Neural cell (in vitro differentiated cells): ENCODE measurements around the gene UQCRC1. TPM values are rescaled to one million over a fixed set of nuclear protein-coding genes. Genes with fewer than 3 reads are reported as not detected.

ENCODE experiments used
- H2AFZ ChIP-seq: fragments of 200-600, 300-800 bp; sonication (generic), shearing (Covaris generic); 2 replicates; pipeline ENCODE4 v1.6.0; 2014; ENCODE audit warnings: low read depth, mild to moderate bottlenecking, antibody characterized with exemption, low read length, moderate library complexity
- H3F3A ChIP-seq: fragments of 200-600 bp; shearing (Covaris generic); 2 replicates; pipeline ENCODE4 v1.6.1; 2016; ENCODE audit warnings: mild to moderate bottlenecking, moderate library complexity, mixed read lengths, antibody characterized with exemption, low read length; ENCODE audit not compliant: insufficient read depth, poor library complexity, severe bottlenecking
- H3K27ac ChIP-seq: fragments of 200-600, 300-800 bp; sonication (generic), shearing (Covaris generic); 2 replicates; pipeline ENCODE4 v1.5.1; 2014; ENCODE audit warnings: mild to moderate bottlenecking, low read length, moderate library complexity
- H3K27me3 ChIP-seq: fragments of 300-800, 200-600 bp; sonication (generic), shearing (Covaris generic); 2 replicates; pipeline ENCODE4 v1.6.0; 2014; ENCODE audit warnings: mild to moderate bottlenecking, low read depth, low read length, moderate library complexity; ENCODE audit not compliant: insufficient read depth
- H3K36me3 ChIP-seq: fragments of 300-800, 200-600 bp; sonication (generic), shearing (Covaris generic); 2 replicates; pipeline ENCODE4 v1.5.1; 2014; ENCODE audit warnings: mild to moderate bottlenecking, antibody characterized with exemption, low read length, moderate library complexity; ENCODE audit not compliant: insufficient read depth
- H3K4me2 ChIP-seq: fragments of 300-800, 200-600 bp; sonication (generic), shearing (Covaris generic); 2 replicates; pipeline ENCODE4 v1.6.0; 2014; ENCODE audit warnings: mild to moderate bottlenecking, low read length
- H3K4me3 ChIP-seq: fragments of 300-800, 200-600 bp; sonication (generic), shearing (Covaris generic); 2 replicates; pipeline ENCODE4 v1.5.1; 2014; ENCODE audit warnings: mild to moderate bottlenecking, low read length, moderate library complexity
- H3K79me2 ChIP-seq: fragments of 200-600 bp; shearing (Covaris generic); replicated peaks from 2 replicates; pipeline ENCODE4 v1.6.0; 2014; ENCODE audit warnings: mild to moderate bottlenecking, low read length, moderate library complexity; ENCODE audit not compliant: insufficient read depth
- H3K9ac ChIP-seq: fragments of 300-800, 200-600 bp; sonication (generic), shearing (Covaris generic); 2 replicates; pipeline ENCODE4 v1.6.1; 2016; ENCODE audit warnings: mild to moderate bottlenecking, low read length, mixed read lengths
- H3K9me2 ChIP-seq: fragments of 200-600 bp; shearing (Covaris generic); 2 replicates; pipeline ENCODE4 v1.6.1; 2016; ENCODE audit warnings: mild to moderate bottlenecking, low read length, mixed read lengths; ENCODE audit not compliant: insufficient read depth
- H3K9me3 ChIP-seq: fragments of 200-600, 300-800 bp; sonication (generic), shearing (Covaris generic); 2 replicates; pipeline ENCODE4 v1.6.1; 2016; ENCODE audit warnings: mild to moderate bottlenecking, mixed run types, low read length, moderate library complexity, mixed read lengths
- H4K20me1 ChIP-seq: fragments of 200-600 bp; shearing (Covaris generic); 2 replicates; pipeline ENCODE4 v1.6.1; 2016; ENCODE audit warnings: mild to moderate bottlenecking, mixed run types; ENCODE audit not compliant: insufficient read depth
- CTCF ChIP-seq: fragments of 450-650 bp; IDR thresholded peaks from 2 replicates; pipeline ENCODE4 v1.5.1; 2014; ENCODE audit warnings: antibody characterized with exemption, mild to moderate bottlenecking, moderate library complexity; ENCODE audit not compliant: poor library complexity, severe bottlenecking
- EP300 ChIP-seq: fragments of 450-650 bp; conservative IDR thresholded peaks from 2 replicates; pipeline ENCODE4 v1.6.1; 2014; ENCODE audit warnings: antibody characterized with exemption, mild to moderate bottlenecking, moderate library complexity; ENCODE audit not compliant: poor library complexity, severe bottlenecking
- EZH2 ChIP-seq: fragments of 200-600, 300-800 bp; shearing (Covaris generic), sonication (generic); IDR thresholded peaks from 2 replicates; pipeline ENCODE4 v1.6.1; 2014; ENCODE audit warnings: antibody characterized with exemption, low read length, borderline replicate concordance, mild to moderate bottlenecking; ENCODE audit not compliant: insufficient read depth, poor library complexity, severe bottlenecking
- MXI1 ChIP-seq: fragments of 450-650 bp; conservative IDR thresholded peaks from 2 replicates; pipeline ENCODE4 v1.6.1; 2014; ENCODE audit warnings: antibody characterized with exemption, mild to moderate bottlenecking; ENCODE audit not compliant: poor library complexity, severe bottlenecking
- POLR2AphosphoS5 ChIP-seq: IDR thresholded peaks from 2 replicates; pipeline ENCODE4 v1.6.1; 2012
- RAD21 ChIP-seq: fragments of 450-650 bp; conservative IDR thresholded peaks from 2 replicates; pipeline ENCODE4 v1.6.1; 2014; ENCODE audit warnings: antibody characterized with exemption, mild to moderate bottlenecking, moderate library complexity
- REST ChIP-seq: IDR thresholded peaks from 2 replicates; pipeline ENCODE4 v1.6.1; 2012; ENCODE audit warnings: borderline replicate concordance
- SMC3 ChIP-seq: fragments of 450-650 bp; conservative IDR thresholded peaks from 2 replicates; pipeline ENCODE4 v1.6.1; 2014; ENCODE audit warnings: antibody characterized with exemption, mild to moderate bottlenecking, moderate library complexity; ENCODE audit not compliant: poor library complexity
- TAF1 ChIP-seq: IDR thresholded peaks from 2 replicates; pipeline ENCODE4 v1.6.1; 2012; ENCODE audit warnings: low read depth
- polyA plus RNA-seq: library from polyadenylated mRNA; depleted of rRNA; stranded (reverse); fragments of >200 nt; gene quantifications from 2 replicates; pipeline ENCODE4 v1.2.3, GENCODE V29; 2014

The UQCRC1 gene
- polyA plus RNA-seq, 1 donor from 2014 or later, result 333 TPM

GRCh38 chr3:48595075-48595525, 14.3 kb downstream of the UQCRC1 start, which contains the start of gene COL7A1:
Gene COL7A1, minus strand, starts transcription at chr3:48595329. Its CDS starts 170 bp downstream, at chr3:48595159.
- Histone ChIP-seq H3K27me3 (no peaks in the 10 kb centered on the region), H3K4me2 (no peak within 1 kb of the TSS), H3K9ac (no peak within 1 kb of the TSS), H3K27ac (no peak within 1 kb of the TSS), H3K79me2 (no peaks in the 10 kb centered on the region), H2AFZ (no peak within 1 kb of the TSS), H3K4me3 (no peak within 1 kb of the TSS), H3F3A (no peaks in the 10 kb centered on the region), H3K9me2 (no peaks in the 10 kb centered on the region), H3K9me3 (no peaks in the 10 kb centered on the region), H3K36me3 (no peaks in the 10 kb centered on the region), H4K20me1 (no peaks in the 10 kb centered on the region)
- no peak for TF ChIP-seq MXI1
- TF ChIP-seq SMC3, result no peak
- no peak for TF ChIP-seq CTCF
- TF ChIP-seq POLR2AphosphoS5, result no peak
- TF ChIP-seq RAD21, result no peak
- no peak for TF ChIP-seq TAF1
- no peak for TF ChIP-seq REST
- no peak for TF ChIP-seq EZH2
- no peak for TF ChIP-seq EP300

- Histone ChIP-seq H2AFZ (no peak overlapping the region), H3F3A (no peaks in the 10 kb centered on the region), H3K4me2 (no peak overlapping the region), H3K27me3 (no peaks in the 10 kb centered on the region), H3K9me3 (no peaks in the 10 kb centered on the region), H3K4me3 (no peak overlapping the region), H3K27ac (no peak overlapping the region), H3K36me3 (no peaks in the 10 kb centered on the region), H3K9ac (no peak overlapping the region), H3K9me2 (no peaks in the 10 kb centered on the region), H3K79me2 (no peaks in the 10 kb centered on the region), H4K20me1 (no peaks in the 10 kb centered on the region)
- TF ChIP-seq RAD21 (no peak), TAF1 (no peak), MXI1 (no peak), SMC3 (no peak), POLR2AphosphoS5 (no peak), CTCF (no peak), EZH2 (no peak)
These were observed 14.9 kb downstream of the UQCRC1 start for GRCh38 chr3:48594417-48595049.
